HG02588 (cell line): ENCODE results near the gene CMTR1.
A peak's percentile ranks its signal among the peaks of the same experiment; 100 is the strongest.
"Not testable (repeated sequence)": the region's sequence is repeated elsewhere in the genome, so short reads cannot be mapped to it uniquely, and the experiment has no call there.

Source experiments
- ATAC-seq: cut with Tn5 transposase; IDR thresholded peaks from one replicate; pipeline ENCODE4 v1.9.1; 2021; ENCODE audit warnings: mild to moderate bottlenecking, moderate library complexity; ENCODE audit not compliant: unreplicated experiment

Gene CMTR1, protein sequence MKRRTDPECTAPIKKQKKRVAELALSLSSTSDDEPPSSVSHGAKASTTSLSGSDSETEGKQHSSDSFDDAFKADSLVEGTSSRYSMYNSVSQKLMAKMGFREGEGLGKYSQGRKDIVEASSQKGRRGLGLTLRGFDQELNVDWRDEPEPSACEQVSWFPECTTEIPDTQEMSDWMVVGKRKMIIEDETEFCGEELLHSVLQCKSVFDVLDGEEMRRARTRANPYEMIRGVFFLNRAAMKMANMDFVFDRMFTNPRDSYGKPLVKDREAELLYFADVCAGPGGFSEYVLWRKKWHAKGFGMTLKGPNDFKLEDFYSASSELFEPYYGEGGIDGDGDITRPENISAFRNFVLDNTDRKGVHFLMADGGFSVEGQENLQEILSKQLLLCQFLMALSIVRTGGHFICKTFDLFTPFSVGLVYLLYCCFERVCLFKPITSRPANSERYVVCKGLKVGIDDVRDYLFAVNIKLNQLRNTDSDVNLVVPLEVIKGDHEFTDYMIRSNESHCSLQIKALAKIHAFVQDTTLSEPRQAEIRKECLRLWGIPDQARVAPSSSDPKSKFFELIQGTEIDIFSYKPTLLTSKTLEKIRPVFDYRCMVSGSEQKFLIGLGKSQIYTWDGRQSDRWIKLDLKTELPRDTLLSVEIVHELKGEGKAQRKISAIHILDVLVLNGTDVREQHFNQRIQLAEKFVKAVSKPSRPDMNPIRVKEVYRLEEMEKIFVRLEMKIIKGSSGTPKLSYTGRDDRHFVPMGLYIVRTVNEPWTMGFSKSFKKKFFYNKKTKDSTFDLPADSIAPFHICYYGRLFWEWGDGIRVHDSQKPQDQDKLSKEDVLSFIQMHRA

DNA sequence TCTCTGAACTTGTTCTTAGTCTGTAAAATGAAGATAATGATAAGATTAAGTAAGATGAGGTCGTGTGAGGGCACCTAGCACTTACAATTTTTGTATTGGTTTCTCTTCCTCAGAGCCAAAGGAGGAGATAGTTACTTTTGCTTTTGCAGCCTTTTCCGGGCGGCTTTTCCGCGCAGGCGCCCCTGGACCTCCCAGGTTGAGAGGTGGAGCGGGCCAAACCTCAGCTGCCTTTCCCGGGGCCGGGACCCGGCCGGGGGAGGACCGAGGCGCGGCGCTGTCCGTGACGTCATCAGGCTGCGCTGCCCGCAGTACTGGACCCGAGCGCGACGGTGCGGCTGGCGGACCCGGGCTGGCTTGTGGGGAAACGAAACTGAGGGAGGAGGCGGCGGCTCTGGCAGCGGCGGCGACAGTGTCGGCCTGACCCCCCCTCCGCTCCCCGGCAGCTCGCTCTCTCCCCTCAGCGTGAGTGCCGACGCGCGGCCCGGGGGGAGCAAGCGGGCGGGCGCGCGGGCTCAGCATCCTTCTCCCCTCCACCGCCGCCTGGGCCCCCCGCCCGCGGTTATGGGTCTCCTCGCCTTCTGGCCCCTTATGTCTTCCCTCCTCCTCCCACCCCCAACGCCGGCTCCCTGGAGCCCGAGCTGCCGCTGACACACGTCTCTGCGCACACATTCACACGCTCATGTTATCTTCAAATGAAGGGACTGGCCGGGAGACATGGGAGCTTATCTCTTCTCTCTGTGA is at the start of gene CMTR1:
TSS of gene CMTR1 (plus strand) at position 306 of the 741 bp plus-strand sequence. CDS start 2,409 bp downstream, outside the sequence.
- peak; percentile 86 for ATAC-seq

DNA sequence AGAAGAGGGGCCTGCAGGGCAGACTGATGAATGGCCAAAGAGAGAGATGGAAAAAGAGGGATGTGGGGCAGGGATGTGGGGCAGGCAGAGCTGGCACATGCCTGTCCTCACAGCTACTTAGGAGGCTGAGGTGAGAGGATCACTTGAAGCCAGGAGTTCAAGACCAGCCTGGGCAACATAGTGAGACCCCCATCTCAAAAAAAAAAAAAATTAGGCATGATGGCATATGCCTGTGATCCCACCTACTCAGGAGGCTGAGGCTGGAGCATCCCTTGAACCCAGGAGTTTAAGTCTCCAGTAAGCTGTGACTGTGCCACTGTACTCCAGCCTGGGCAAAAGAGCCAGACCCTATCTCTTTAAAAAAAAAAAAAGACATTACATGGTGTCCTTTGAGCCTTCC is 44.4 kb upstream of the CMTR1 start:
- no peak for ATAC-seq

DNA sequence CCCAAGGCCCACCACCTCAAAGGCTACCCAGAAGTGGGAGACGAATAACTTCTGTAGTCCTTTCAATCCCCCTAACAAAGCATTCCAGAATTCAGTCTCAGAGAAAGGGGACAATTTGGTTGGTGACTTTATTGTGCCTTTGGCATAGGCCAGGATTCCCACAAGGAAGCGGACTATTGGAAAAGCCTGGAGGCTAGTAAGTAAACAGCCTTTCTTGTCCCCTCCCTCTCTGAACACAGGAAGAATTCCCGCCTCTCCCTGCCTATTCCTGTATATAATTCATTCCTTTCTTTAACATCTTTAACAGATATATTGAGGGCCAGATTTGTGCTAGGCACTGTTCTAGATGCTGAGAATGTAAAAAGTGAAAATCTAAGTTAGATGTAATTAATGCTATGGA is 43.2 kb upstream of the CMTR1 start:
- no peak for ATAC-seq

DNA sequence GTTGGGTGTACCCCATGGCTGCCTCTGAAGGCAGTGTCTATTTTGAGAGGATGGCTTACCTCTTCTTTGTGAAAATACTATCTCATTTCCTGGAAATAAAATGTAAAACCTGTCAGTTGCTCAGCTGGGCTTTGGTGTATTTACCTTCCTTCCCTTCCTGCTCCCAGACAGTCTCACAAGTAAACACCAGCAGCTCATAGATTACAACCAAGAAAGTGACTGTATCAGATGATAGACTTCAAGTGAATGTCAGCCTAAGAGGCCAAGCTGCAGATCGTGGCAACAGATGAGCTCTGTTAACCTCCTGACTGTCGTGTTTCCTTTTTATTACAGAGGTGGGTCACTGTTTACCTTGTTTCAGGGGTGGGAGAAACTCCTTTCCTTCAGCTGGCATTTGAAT is 41.9 kb upstream of the CMTR1 start:
- no peak for ATAC-seq

DNA sequence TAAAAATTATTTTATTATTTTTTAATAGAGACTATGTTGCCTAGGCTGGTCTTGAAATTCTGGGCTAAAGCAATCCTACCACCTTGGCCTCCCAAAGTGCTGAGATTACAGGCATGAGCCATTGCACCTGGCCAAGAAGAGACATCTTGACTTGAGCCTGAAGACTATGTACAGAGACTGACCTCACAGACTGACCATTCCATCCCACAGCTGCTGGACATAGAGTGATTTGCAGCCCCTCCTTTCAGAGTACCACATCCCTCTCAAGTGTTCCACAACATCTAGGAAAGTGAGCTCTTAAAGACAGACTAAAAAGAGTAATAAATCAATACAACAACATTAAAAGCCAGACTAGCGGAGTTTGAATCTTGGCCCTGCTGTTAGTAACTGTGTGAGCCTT is 40.2 kb upstream of the CMTR1 start:
- no peak for ATAC-seq

DNA sequence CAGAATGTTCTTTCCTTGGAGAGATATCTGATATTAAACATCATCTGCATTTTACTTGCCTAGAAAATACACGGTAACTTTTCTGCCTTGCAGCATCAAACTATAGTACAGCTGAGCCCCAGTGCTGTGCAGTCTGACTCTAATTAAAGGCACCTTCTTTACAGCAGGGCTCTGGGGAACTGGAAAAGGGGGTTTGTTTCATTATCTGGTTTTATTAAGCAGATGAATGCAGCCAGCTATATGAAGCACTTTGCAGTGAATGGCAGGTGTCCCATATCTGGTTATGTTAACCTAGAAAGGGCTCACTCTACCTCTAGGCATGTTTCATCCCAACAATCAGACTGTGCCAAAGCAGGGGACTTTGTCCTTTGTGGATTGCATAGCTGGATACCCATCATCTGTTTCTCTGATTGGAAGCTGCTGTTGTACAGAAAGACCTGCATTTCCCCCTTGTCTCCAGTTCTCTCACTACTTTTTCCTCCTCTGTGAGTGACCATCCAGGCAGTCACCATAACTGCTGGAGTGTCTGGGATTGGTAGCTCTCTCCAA is 39.6 kb upstream of the CMTR1 start:
- ATAC-seq: no peak

DNA sequence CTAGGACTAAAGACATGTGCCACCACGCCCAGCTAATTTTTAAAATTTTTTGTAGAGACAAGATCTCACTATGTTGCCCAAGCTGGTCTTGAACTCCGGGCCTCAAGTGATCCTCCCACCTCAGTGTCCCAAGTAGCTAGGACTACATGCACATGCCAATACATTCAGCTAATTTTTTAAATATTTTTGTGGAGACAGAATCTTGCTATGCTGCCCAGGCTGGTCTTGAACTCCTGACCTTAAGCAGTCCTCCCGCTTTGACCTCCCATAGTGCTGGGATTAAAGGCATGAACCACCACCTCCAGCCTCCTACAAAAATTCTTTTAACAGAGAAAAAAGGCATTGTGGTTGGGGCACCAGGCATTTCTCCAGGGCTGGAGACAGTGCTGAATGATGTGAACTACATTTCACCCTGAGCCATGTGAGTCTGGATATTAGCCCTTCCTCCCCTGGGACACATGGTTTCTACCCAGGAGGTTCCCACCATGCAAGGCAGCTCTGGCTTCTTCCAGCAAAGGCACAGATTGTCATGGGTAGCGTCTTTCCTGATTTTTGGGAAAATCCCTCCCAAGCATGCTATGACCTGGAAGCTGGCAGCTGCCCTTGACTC is 36.3 kb upstream of the CMTR1 start:
- ATAC-seq: no peak

DNA sequence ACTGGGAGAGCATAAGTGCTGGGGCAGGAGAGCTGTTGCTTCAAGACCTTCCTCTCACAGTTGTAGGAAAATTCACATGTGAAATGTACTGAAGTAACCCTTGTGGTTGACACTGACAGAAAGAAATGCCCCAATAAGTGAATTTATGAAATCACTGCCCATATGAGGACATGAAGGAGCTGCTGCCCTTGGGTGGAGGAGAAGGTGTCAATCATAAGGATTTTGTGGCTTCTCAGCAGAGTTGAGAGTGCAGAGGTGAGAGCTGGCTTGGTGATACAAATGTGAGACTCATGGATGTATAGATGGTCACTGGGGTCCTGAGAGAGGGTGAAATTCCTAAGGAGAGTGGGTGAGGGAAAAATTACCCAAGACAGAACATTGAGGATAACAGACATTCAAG is 33.9 kb upstream of the CMTR1 start:
- no peak for ATAC-seq

DNA sequence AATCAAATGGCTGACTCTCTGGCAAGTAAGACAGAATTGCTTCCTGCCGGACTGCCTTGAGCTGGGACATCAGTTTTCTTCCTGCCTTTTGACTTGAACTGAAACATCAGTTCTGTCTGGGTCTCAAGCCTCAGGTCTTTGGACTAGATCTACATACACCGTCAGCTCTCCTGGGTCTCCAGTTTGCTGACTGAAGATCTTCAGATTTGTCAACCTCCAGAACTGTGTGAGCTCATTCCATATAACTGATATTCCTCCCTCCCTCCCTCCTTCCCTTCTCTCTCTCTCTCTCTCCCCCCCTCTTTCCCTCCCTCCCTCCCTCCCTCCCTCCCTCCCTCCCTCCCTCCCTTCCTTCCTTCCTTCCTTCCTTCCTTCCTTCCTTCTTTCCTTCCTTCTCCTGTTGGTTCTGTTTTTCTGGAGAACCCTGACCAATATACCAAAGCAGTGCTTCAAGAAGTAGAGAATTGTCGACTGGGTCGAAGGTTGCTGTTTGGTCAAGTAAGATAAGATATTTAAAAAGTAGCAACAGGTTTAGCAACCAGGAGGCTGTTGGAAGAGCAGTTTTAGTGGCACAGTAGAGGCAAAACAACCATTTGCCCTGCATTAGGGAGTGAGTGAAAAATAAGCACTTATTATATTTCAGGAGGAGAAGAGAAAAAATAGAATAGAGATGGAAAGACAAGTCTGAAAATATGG is 33.1 kb upstream of the CMTR1 start:
- no peak for ATAC-seq

DNA sequence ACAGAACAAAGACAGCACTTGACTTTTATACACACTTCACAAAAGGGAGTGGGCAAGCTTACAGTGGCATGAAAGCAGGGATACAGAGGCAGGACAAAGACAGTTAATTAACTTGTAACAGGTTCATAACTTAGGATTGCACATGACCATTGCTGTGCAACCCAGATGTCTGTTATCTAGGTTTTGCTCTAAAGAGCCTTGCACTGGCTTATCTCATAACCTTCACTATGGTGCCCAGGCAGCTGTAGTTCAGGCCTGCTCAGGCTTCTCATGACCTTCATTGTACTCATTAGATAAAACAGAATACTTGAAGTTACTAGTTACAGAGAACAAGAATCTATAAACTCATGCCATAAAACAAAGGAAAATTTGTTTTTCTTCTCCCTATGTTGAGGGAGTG is 31.4 kb upstream of the CMTR1 start:
- not testable (repeated sequence) for ATAC-seq

DNA sequence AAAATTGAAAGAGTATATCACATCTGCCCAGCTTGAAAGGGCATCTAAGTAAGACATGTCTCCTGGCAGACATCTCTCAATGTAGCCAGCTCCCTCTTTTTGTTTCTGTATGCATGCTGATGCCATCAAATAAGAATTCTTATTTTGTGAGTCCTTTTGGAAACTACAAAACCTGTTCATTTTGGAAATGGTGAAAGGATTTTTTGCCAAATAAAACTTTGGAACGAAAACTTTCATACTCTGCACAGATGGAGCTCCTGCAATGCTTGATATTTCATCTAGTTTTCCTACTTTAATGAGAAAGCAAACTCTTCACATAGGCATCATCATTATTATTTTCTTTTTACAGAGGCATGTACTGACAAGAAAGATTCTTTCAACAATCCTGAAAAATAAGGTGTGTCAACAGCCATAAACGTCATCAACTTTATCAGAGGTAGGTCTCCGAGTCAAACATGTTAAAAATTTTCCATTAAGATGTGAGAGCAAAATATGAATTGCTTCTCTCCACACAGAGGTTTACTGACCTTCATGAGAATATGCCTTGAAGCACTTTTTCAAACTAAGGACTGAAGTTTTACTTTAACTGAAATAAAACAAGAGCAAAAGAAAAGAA is 26.2 kb upstream of the CMTR1 start:
- no peak for ATAC-seq

DNA sequence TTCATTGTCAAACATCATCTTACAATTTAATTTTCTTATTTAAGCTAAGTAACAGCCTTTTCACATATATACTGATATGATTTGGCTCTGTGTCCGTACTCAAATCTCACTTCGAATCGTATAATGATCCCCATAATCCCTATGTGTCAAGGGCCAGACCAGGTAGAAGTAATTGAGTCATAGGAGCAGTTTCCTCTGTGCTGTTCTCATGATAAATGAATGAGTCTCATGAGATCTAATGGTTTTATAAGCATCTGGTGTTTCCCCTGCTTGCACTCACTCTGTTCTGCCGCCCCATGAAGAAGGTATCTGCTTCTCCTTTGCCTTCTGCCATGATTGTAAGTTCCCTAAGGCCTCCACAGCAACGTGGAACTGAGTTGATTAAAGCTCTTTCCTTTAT is 25.1 kb upstream of the CMTR1 start:
- no peak for ATAC-seq

DNA sequence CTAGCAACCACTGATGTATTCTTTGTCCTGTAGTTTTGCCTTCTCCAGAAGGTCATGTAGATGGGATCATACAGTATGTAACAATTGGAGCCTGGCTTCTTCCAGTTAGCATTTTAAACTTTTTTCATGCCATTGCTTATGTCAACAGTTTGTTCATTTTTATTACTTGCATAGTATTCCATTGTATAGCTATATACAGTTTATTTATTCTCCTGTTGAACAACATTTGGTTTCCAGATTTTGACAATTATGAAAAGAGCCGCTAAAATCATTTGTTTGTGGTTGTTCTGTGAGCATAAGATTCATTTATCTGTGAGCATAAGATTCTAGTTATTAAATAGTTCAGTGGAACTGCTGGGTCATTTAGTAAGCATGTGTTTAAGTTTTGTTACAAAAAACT is 23.5 kb upstream of the CMTR1 start:
- ATAC-seq: no peak

DNA sequence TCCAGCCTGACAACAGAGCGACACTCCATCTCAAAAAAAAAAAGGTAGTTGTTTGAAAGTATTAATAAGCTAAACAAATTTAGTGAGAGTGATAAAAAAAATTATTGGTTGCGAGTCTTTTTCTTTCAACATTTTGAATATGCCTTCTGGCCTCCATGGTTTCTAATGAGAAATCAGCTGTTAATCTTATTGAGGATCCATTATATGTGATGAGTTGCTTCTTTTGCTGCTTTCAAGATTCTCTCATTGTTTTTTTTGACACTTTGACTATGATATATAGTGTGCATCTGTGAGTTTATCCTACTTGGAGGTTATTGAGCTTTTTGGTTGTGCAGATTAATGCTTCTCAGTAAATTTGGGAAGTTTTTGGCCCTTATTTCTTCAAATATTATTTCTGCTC is 15.6 kb upstream of the CMTR1 start:
- ATAC-seq: no peak

DNA sequence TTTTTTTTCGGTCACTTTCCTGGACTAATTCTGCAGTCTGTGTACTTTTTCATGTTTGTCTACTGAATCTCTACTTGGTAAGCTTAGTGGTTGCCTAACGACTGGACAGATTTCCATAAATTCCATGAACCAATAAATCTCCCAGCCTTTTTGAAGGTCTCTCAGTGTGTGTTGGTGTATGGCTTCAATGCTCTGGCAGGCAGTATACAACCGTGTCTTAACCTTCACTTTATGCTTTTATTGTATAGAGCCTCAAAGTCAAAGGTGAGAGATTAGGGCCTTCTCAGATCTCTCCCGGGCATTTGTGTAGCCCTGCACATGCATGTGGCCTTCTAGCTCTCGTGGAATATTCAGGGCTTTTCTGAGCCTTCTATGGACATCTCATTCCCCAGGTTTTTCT is 14.3 kb upstream of the CMTR1 start:
- ATAC-seq: no peak

DNA sequence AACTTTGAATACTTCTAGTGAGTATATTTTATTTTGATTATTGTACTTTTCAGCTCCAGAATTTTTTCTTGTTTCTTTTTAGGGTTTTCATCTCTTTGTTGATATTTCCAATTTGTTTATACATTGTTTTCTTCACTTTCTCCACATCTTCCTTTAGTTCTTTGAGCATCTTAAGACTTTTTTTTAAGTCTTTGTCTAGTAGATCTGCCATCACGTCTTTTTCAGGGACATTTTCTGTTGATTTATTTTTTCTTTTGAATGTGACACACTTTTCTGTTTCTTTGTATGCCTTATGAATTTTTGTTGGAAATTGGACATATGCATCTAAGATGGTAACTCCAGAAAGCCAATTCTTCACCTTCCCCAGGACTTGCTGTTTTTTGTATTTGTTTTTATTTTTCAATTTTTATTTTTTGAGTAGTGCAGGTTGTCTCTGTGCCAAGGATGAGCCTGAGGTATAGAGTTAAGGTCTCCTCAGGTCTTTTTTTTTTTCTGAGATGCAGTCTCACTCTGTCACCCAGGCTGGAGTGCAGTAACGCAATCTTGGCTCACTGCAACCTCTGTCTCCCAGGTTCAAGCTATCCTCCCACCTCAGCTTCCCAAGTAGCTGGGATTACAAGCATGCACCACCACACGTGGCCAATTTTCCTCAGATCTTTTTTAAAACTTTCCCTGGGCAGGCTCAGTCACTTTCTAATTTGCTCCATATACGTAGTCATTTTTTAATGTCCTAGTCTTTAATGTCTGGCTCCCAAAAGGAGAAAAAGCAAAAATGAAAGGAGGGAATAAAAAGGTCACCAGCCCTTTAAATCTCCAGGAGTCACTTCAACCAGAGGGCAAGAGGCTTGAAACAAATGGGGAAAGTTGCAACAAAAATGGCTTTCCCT is 6.7 kb upstream of the CMTR1 start:
- ATAC-seq: no peak

DNA sequence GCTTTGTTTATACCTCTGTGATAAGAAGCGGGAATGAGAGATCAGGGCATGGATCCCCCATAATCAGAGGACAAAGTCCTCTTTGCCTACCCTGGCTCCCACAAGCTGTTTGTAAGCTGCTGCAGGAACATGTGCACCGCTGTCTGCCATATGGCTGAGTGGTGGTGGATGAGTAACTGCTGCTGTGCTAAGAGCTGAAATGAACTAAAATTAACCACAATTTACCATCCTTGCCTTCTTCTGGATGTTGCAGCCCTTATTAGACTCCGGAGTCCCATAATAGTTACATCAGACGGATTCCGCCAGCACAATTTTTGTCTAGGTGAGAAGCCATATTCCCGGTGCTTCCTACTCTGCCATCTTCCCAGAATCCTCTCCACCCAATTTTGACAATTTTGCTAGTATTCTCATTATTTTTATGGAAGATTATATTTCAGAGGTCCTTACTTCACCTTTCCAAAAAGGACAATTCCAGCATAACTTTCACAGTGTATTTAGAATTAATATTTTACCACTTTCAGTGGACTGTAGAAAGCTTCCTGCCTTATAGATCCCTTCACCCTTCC is 6.0 kb upstream of the CMTR1 start:
- no peak for ATAC-seq

DNA sequence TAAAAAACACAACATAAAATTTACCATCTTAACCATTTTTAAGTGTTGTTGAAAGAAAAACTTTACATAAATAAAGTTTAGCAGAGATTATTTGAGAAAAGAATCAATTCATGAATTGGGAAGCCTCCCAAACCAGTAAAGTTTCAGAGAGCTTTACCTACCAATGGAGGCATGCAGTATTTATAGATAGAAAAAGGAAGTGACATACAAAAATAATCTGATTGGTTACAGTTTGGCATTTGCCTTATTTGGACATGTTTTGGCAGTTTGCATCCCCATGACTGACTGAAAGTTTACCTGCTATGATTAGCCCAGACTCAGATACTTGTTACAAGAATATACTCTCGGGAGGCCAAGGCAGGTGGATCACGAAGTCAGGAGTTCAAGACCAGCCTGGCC is 3.7 kb upstream of the CMTR1 start:
- ATAC-seq: no peak

DNA sequence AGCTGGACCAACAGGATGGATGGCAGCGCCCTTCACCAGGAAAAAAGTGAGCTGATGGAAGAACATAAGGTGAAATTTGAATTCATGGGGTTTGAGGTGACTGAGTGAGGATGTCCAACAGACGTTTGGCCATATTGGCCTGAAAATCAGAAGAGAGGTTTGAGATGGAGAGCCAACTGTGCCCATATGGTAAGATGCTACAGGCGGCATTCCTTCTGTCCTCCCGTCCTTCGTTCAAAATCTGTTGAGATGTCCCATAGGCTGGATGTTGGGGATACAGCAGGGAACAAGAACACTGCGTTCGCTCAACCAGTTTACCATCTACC is 468 bp upstream of the CMTR1 start:
- ATAC-seq: no peak
